Upper lobe of left lung (tissue), 4 donors: ENCODE results near the gene KCNQ1OT1.

Experiments used
- CTCF ChIP-seq, 6 experiments: fragments of 450-650 bp in 4 of 6; fragments of 200-600 bp in 2 of 6; sonication (generic) in 2 of 6; IDR thresholded peaks; one replicate each; pipeline ENCODE4 v1.5.1; 2016 to 2019; ENCODE audit warnings: antibody characterized with exemption in 6 of 6
- EP300 ChIP-seq, 4 donors: sonication (generic); formaldehyde crosslinking; IDR thresholded peaks; one replicate each; pipeline ENCODE4 v1.5.1; 2017; ENCODE audit warnings: antibody characterized with exemption in 4 of 4, control low read depth in 2 of 4
- POLR2A ChIP-seq, 4 donors: fragments of 450-650 bp; IDR thresholded peaks; one replicate each; pipeline ENCODE4 v1.5.1; 2016 to 2017; ENCODE audit warnings: antibody characterized with exemption in 4 of 4, mild to moderate bottlenecking in 2 of 4
- POLR2AphosphoS5 ChIP-seq, 2 donors: sonication (generic); formaldehyde crosslinking; IDR thresholded peaks; one replicate each; pipeline ENCODE4 v1.5.1; 2017; ENCODE audit warnings: antibody characterized with exemption in 2 of 2

DNA sequence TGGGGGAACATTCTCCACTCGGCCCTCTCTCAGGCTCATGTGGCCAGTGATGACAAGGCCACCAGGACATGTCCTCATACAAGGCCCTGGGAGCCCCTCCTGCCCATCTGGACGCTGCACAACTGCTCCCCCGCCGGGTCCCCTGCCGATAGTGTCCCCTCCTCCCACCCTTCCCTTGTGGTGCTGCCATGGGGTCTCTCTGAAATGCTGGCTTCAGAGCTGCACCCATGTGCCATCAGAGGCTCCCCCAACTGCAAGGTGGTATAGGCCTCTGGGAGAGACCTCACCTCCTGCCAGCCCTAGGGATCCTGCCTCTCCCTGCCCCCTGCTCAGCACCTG is 113.0 kb downstream of the KCNQ1OT1 start:
- TF ChIP-seq CTCF (IDR thresholded peaks at IDR 0.05) (no peak), EP300 (IDR thresholded peaks at IDR 0.05) (no peak), POLR2AphosphoS5 (IDR thresholded peaks at IDR 0.05) (no peak), POLR2A (IDR thresholded peaks at IDR 0.05) (no peak)
